Endothelial cell of umbilical vein (primary cell): Measurements from ENCODE around the gene TRAPPC12. TPM values are rescaled to one million over a fixed set of nuclear protein-coding genes. Genes with fewer than 3 reads are reported as not detected.

Experiments
- BruUV-seq: library from RNA; stranded (reverse); fragments of 400-500 nt; replicated peaks from 2 replicates; lab custom pipeline; 2021; lab: Mats Ljungman, UMichigan
- CTCF ChIA-PET: fragments of 300-600, 350-600 bp; sonication (Branson Sonifier 250); formaldehyde crosslinking; loops from one replicate; lab custom pipeline; 2021; ENCODE audit warnings: antibody characterized with exemption, inconsistent platforms; lab: Charles Lee
- POLR2A ChIA-PET: fragments of 300-600, 350-600 bp; sonication (Branson Sonifier 250); formaldehyde crosslinking; loops from one replicate; lab custom pipeline; 2021; ENCODE audit warnings: antibody characterized with exemption, inconsistent platforms; lab: Charles Lee
- DNase-seq: peaks from one replicate; pipeline ENCODE4 v3.0.0-alpha.2; 2011; ENCODE audit warnings: low read depth, low spot score
- FAIRE-seq: peaks from 2 replicates; lab custom pipeline; 2011; peaks lifted over from hg19 to GRCh38; lab: Jason Lieb, UNC
- H2AFZ ChIP-seq: 2 replicates; pipeline ENCODE4 v1.6.0; 2012; ENCODE audit warnings: low read depth, low read length, control low read depth, inconsistent platforms
- H3K27ac ChIP-seq: 2 replicates; pipeline ENCODE4 v1.5.1; 2011; ENCODE audit warnings: low read depth, mild to moderate bottlenecking, control low read depth, low read length, moderate library complexity; ENCODE audit not compliant: insufficient read depth
- H3K27me3 ChIP-seq, 2 experiments: 2 replicates each; pipeline versions ENCODE4 v1.6.0 to v1.6.1; 2011; ENCODE audit warnings: low read length in 2 of 2, mixed read lengths in 1 of 2; ENCODE audit not compliant: control insufficient read depth in 2 of 2, insufficient read depth in 2 of 2
- H3K36me3 ChIP-seq, 2 experiments: 2 replicates in 1 of 2; 3 replicates in 1 of 2; pipeline ENCODE4 v1.5.1; 2011; ENCODE audit warnings: low read length in 2 of 2, mild to moderate bottlenecking in 1 of 2, moderate library complexity in 1 of 2; ENCODE audit not compliant: control insufficient read depth in 2 of 2, insufficient read depth in 2 of 2; ENCODE audit errors: extremely low read depth in 1 of 2
- H3K4me1 ChIP-seq: 3 replicates; pipeline ENCODE4 v1.5.1; 2011; ENCODE audit warnings: mild to moderate bottlenecking, low read length; ENCODE audit not compliant: control insufficient read depth, insufficient read depth; ENCODE audit errors: extremely low read depth
- H3K4me2 ChIP-seq: 2 replicates; pipeline ENCODE4 v1.6.1; 2011; ENCODE audit warnings: low read length, control low read depth, mixed read lengths; ENCODE audit not compliant: insufficient read depth
- H3K4me3 ChIP-seq, 3 experiments: fragments of 200-600 bp in 1 of 3; sonication (generic), shearing (Covaris generic) in 1 of 3; replicated peaks in 1 of 3; 2 replicates each; pipeline ENCODE4 v1.5.1; 2011 to 2016; ENCODE audit warnings: control low read depth in 3 of 3, low read length in 3 of 3, mild to moderate bottlenecking in 2 of 3, inconsistent platforms in 1 of 3, low read depth in 1 of 3, moderate library complexity in 1 of 3; ENCODE audit not compliant: insufficient read depth in 1 of 3
- H3K79me2 ChIP-seq: 2 replicates; pipeline ENCODE4 v1.6.0; 2012; ENCODE audit warnings: low read length, inconsistent platforms; ENCODE audit not compliant: control insufficient read depth, insufficient read depth
- H3K9ac ChIP-seq: replicated peaks from 2 replicates; pipeline ENCODE3; 2011; ENCODE audit warnings: low read length, control low read depth; ENCODE audit not compliant: insufficient read depth; ENCODE audit errors: extremely low read depth
- H3K9me1 ChIP-seq: replicated peaks from 3 replicates; pipeline ENCODE4 v1.6.0; 2011; ENCODE audit warnings: mild to moderate bottlenecking, low read length; ENCODE audit not compliant: control insufficient read depth, insufficient read depth; ENCODE audit errors: extremely low read depth
- H3K9me3 ChIP-seq: replicated peaks from 2 replicates; pipeline ENCODE4 v1.5.1; 2012; ENCODE audit warnings: low read length, inconsistent platforms; ENCODE audit not compliant: control insufficient read depth, insufficient read depth
- H4K20me1 ChIP-seq: replicated peaks from 2 replicates; pipeline ENCODE3; 2011; ENCODE audit warnings: mild to moderate bottlenecking, low read length; ENCODE audit not compliant: control insufficient read depth, insufficient read depth; ENCODE audit errors: extremely low read depth
- CTCF ChIP-seq, 2 donors: IDR thresholded peaks; 1 replicate in 1 of 2; 2 replicates in 1 of 2; pipeline ENCODE4 v1.5.1; 2011; ENCODE audit warnings: low read length in 2 of 2, mild to moderate bottlenecking in 2 of 2, moderate library complexity in 2 of 2, control low read depth in 1 of 2, inconsistent platforms in 1 of 2, low read depth in 1 of 2; ENCODE audit not compliant: insufficient read depth in 1 of 2; ENCODE audit errors: extremely low read depth in 1 of 2
- EZH2 ChIP-seq: IDR thresholded peaks from 2 replicates; pipeline ENCODE4 v1.6.1; 2012; ENCODE audit warnings: borderline replicate concordance, low read depth, mild to moderate bottlenecking, moderate library complexity, low read length, inconsistent platforms; ENCODE audit not compliant: severe bottlenecking
- FOS ChIP-seq: IDR thresholded peaks from 2 replicates; pipeline ENCODE4 v1.6.1; 2011; ENCODE audit warnings: mild to moderate bottlenecking, low read length, moderate library complexity, borderline replicate concordance; ENCODE audit not compliant: insufficient read depth
- GATA2 ChIP-seq: IDR thresholded peaks from 2 replicates; pipeline ENCODE4 v1.7.0; 2011; ENCODE audit warnings: low read depth, mild to moderate bottlenecking, moderate library complexity, mixed read lengths, low read length; ENCODE audit not compliant: insufficient read length, insufficient read depth
- JUN ChIP-seq: IDR thresholded peaks from 2 replicates; pipeline ENCODE4 v1.6.1; 2011; ENCODE audit warnings: borderline replicate concordance, low read depth; ENCODE audit not compliant: insufficient read length, insufficient read depth
- MAX ChIP-seq: IDR thresholded peaks from 2 replicates; pipeline ENCODE4 v1.6.1; 2011; ENCODE audit not compliant: insufficient read depth, insufficient read length
- MYC ChIP-seq: IDR thresholded peaks from one replicate; pipeline ENCODE4 v1.6.1; 2011; ENCODE audit warnings: mild to moderate bottlenecking, low read depth, low read length
- POLR2A ChIP-seq: IDR thresholded peaks from 2 replicates; pipeline ENCODE4 v1.6.1; 2012; ENCODE audit warnings: low read depth, mild to moderate bottlenecking, control low read depth, low read length
- POLR2AphosphoS5 ChIP-seq: IDR thresholded peaks from 2 replicates; pipeline ENCODE4 v1.6.1; 2012; ENCODE audit warnings: low read depth, mild to moderate bottlenecking, control low read depth, low read length, moderate library complexity; ENCODE audit not compliant: insufficient read depth
- dilution Hi-C: fragments of 300-500 bp; cut with MboI; formaldehyde crosslinking; loops from one replicate; pipeline ENCODE4 v1.15.0; 2019; ENCODE audit warnings: low sequenced_read_pairs; ENCODE audit not compliant: extremely low pct_ligation_motif_present
- intact Hi-C: fragments of 100-400 bp; cut with micrococcal nuclease; formaldehyde crosslinking; loops from one replicate; pipeline ENCODE4 v1.10.0; 2022
- polyA plus RNA-seq, 4 experiments: library from polyadenylated mRNA; depleted of rRNA in 3 of 4; stranded (reverse) in 3 of 4; unstranded in 1 of 4; fragments of >200 nt; gene quantifications; 2 replicates each; pipeline versions ENCODE4 v1.2.1 to v1.2.3, GENCODE V29; 2011 to 2012; ENCODE audit warnings: missing spikeins in 1 of 4
- total RNA-seq: library from RNA; stranded (reverse); gene quantifications from 2 replicates; pipeline ENCODE4 v1.2.3, GENCODE V29; 2021

The TRAPPC12 gene
- total and polyA plus RNA-seq, 2 donors (not counting 3 experiments of a cell fraction or from before 2014, with no cell fraction given) = 47.5 to 81.5 TPM

GRCh38 chr2:3405307-3405706 lies 25.8 kb downstream of the TRAPPC12 start:
- intact Hi-C loops = no loop called here
- H3K4me2 ChIP-seq = no peak overlapping the region
- no TSS peak for BruUV-seq
- H3K36me3 ChIP-seq = peaks cover 0 to 21% of the 10 kb centered on the region in 2 experiments
- dilution Hi-C loops = no loop called here
- no peaks in the 10 kb centered on the region for H3K27me3 ChIP-seq
- no peaks in the 10 kb centered on the region for H4K20me1 ChIP-seq
- CTCF ChIA-PET = interaction anchor here (1.6 kb wide), 1 partner anchor 10 kb away, joined by 3 read pairs; no protein-coding TSS in a partner anchor
- H3K9me3 ChIP-seq = no peaks in the 10 kb centered on the region
- no peak overlapping the region for H3K27ac ChIP-seq
- FAIRE-seq = no peak
- POLR2A ChIA-PET = no interaction called here
- H2AFZ ChIP-seq = no peak overlapping the region
- H3K4me1 ChIP-seq = no peaks in the 10 kb centered on the region
- no peaks in the 10 kb centered on the region for H3K9me1 ChIP-seq
- no peak overlapping the region for H3K4me3 ChIP-seq
- TF ChIP-seq GATA2 (no peak), EZH2 (no peak), MYC (no peak), POLR2AphosphoS5 (no peak), CTCF (IDR thresholded peaks at IDR 0.05; ENCODE audit: extremely low read depth in 1 of 2, insufficient read depth in 1 of 2, low read depth in 1 of 2, low read length in 2 of 2) (no peak), FOS (no peak), JUN (no peak), MAX (no peak), POLR2A (no peak)
- H3K79me2 ChIP-seq = peaks cover 2% of the 10 kb centered on the region
- H3K9ac ChIP-seq = no peak overlapping the region
- no peak for DNase-seq
